Esophagus (tissue), 2 donors: Measurements from ENCODE around the gene WDR91. TPM values are rescaled to one million over a fixed set of nuclear protein-coding genes. Genes with fewer than 3 reads are reported as not detected.

ENCODE experiments used
- H3K27ac ChIP-seq, 2 donors: one replicate each; pipeline ENCODE4 v1.5.1; 2013; ENCODE audit warnings: low read depth in 2 of 2, mild to moderate bottlenecking in 2 of 2, inconsistent platforms in 1 of 2, low read length in 1 of 2, moderate library complexity in 1 of 2
- H3K27me3 ChIP-seq, 2 donors: one replicate each; pipeline ENCODE4 v1.6.1; 2013; ENCODE audit warnings: low read length in 2 of 2, control low read depth in 1 of 2, mild to moderate bottlenecking in 1 of 2; ENCODE audit not compliant: insufficient read depth in 2 of 2, control insufficient read depth in 1 of 2
- H3K36me3 ChIP-seq, 2 donors: one replicate each; pipeline ENCODE4 v1.6.1; 2013; ENCODE audit warnings: low read length in 1 of 2; ENCODE audit not compliant: control insufficient read depth in 2 of 2, insufficient read depth in 2 of 2
- H3K4me1 ChIP-seq, 2 donors: one replicate each; pipeline ENCODE4 v1.6.1; 2013; ENCODE audit warnings: low read length in 1 of 2; ENCODE audit not compliant: control insufficient read depth in 2 of 2, insufficient read depth in 2 of 2
- H3K4me3 ChIP-seq, 2 donors: one replicate each; pipeline ENCODE4 v1.5.1; 2013; ENCODE audit warnings: low read length in 2 of 2, mild to moderate bottlenecking in 2 of 2, low read depth in 1 of 2, moderate library complexity in 1 of 2
- H3K9me3 ChIP-seq, 2 donors: one replicate each; pipeline ENCODE4 v1.6.1; 2013; ENCODE audit warnings: mild to moderate bottlenecking in 2 of 2, low read depth in 1 of 2, low read length in 1 of 2, moderate library complexity in 1 of 2; ENCODE audit not compliant: control insufficient read depth in 2 of 2, insufficient read depth in 1 of 2
- WGBS, 2 donors: extraction: QIAGEN DNeasy Blood & Tissue Kit; methylation state at CpG; one replicate each; pipeline ENCODE4 v1.1.7; 2013; 5-methylcytosine and 5-hydroxymethylcytosine counted together
- polyA plus RNA-seq, 2 donors: library from polyadenylated mRNA; stranded (reverse); fragments of 200-250 nt; gene quantifications; one replicate each; pipeline ENCODE4 v1.2.3, GENCODE V29; 2013
- donor health status: healthy with polysubstance abuse.
- donor health status: Bipolar disorder and iron deficiency.

WDR91 gene
- polyA plus RNA-seq, result 10 to 100 TPM; 19.9 to 21.9 TPM

DNA sequence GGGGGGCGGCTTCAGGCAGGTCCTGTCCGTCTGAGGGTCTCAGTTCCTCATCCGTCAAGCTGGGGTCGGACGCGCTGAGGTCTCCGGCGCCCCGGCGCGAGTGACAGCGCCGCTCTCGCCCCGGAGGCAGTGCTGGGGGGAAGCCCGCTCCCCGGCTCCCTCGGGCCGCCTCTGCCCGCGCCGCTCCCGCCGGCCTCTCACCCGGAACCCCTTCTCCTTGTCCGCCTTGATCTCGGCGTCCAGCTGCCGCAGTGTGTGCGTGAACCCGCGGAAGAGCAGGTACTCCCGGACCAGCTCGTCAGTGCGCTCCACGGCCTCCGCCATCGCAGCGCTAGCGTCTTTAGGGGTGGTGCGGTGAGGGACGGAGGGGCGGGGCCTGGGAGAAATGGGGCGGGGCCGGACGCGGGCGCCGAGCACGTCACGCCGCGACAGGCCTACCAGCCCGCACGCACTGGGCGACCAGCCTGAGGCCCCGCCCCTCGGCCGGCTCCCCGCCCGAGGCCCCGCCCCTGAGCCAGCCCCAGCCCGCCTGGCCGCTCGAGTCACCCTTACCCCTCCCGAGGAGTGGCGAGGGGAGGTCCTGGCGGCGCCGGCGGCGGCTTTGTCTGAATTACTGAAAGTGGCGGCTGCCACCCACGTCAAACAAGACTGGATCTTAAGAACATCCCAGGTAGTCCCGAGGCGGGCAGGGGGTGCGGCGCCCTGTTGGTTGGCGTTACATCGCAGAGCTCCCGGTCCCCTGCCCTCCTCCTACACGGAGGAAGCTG lies at the start of gene WDR91:
Gene WDR91, minus strand, starts transcription at position 348 of the 767 bp plus-strand sequence. Its CDS starts 24 bp downstream, at position 324.
- Histone ChIP-seq H3K36me3 (no peaks in the 10 kb centered on the region), H3K27ac (peak within 1 kb of the TSS; percentile 95 to 97), H3K4me1 (peaks cover 5 to 24% of the 10 kb centered on the region in 2 donors), H3K27me3 (no peaks in the 10 kb centered on the region), H3K9me3 (no peaks in the 10 kb centered on the region), H3K4me3 (peak within 1 kb of the TSS; percentile 90 to 93)
- WGBS, 2 donors, result 0 to 1% methylated on average over 72 to 82 of the region's 82 CpGs

DNA sequence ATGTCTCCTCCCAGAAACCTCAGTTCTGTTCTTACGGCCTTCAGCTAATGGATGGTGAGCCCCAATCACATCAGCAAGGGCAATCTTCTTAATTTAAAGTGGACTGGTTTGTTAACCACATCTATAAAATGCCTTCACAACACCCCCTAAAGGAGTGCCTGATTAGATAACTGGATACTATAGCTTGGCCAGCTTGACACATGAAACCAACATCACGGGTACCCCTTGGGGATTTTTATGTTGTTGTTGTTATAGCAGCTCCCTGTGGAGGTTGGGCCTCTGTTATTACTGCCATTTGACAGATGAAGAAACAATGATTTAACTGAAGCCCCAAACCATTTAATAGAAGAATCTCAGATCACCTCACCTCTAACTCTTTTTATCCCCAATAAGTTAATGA lies 49.1 kb upstream of the WDR91 start:
- 76 to 88% methylated on average over 2 of the region's 2 CpGs for WGBS, 2 donors
- H3K36me3 ChIP-seq, result no peaks in the 10 kb centered on the region
- H3K9me3 ChIP-seq, result peaks cover 0 to 3% of the 10 kb centered on the region in 2 donors
- H3K4me3 ChIP-seq, result no peak overlapping the region
- peaks cover 0 to 2% of the 10 kb centered on the region in 2 donors for H3K4me1 ChIP-seq
- no peaks in the 10 kb centered on the region for H3K27me3 ChIP-seq
- H3K27ac ChIP-seq, result no peak overlapping the region

DNA sequence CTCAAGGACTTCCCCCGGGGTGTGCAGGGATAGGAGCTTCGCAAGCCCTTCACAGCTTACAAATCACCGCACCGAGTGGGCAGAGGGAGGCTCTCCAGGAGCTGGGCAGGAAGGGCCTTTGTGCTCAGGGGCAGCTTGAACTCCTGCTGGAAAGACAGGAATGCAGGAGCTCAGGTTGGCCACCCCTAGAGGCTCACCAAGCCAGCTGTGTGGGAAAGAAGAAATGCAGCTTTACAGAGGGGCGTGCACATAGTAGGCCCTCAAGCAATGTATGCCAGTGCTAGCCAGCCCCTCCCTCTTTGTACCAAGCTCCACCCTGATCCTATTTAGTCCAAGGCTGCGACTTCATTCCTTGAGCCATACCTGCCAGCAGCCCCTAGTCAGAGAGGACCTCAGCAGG lies 48.4 kb upstream of the WDR91 start:
- no peaks in the 10 kb centered on the region for H3K36me3 ChIP-seq
- WGBS, 2 donors, result 94 to 95% methylated on average over 6 of the region's 6 CpGs
- H3K9me3 ChIP-seq, result peaks cover 0 to 3% of the 10 kb centered on the region in 2 donors
- H3K4me3 ChIP-seq, result no peak overlapping the region
- H3K4me1 ChIP-seq, result peaks cover 0 to 2% of the 10 kb centered on the region in 2 donors
- no peaks in the 10 kb centered on the region for H3K27me3 ChIP-seq
- H3K27ac ChIP-seq, result no peak overlapping the region

DNA sequence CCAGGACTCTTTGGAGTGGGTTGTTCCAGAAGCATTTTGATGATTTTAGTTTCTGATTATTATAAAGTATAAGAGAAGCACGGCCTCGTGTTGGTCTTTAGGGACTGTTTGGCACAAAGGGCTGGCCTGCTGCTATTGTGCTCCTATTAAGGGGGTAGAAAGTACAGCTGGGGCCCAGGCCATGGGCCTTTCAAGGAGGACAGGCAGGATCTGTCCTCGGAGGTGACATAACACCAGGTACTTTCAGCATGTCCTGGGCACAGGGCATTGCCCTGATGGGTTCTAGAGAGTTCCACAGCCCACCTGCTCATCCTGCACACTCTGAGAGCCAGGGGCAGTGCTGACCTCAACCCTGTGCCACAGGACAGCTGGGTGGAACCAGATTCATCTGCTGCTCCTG lies 47.3 kb upstream of the WDR91 start:
- Histone ChIP-seq H3K27ac (no peak overlapping the region), H3K36me3 (no peaks in the 10 kb centered on the region), H3K4me1 (peaks cover 4 to 10% of the 10 kb centered on the region in 2 donors), H3K9me3 (peaks cover 0 to 3% of the 10 kb centered on the region in 2 donors), H3K27me3 (no peaks in the 10 kb centered on the region), H3K4me3 (no peak overlapping the region)
- WGBS, 2 donors, result 81 to 85% methylated on average over 3 of the region's 3 CpGs

DNA sequence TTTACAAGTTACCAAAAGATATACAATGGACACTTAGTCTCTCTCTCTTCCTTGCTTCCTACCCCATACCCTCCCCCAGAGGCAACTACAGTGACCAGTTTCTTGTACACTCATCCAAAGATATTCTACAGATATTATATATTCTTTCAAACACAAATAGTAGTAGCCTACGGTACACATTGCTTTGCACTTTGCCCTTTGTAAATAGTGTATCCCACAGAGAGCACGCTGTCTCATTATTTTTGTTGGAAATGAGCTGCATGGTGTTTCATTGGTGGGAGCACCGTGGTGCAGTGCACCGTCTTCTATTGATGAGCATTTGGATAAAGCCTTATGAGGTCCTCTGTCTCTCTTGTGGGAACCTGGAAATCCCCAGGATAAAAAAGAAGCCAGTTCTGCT lies 46.5 kb upstream of the WDR91 start:
- Histone ChIP-seq H3K27ac (no peak overlapping the region), H3K4me3 (no peak overlapping the region), H3K36me3 (no peaks in the 10 kb centered on the region), H3K4me1 (peaks cover 4 to 10% of the 10 kb centered on the region in 2 donors), H3K27me3 (no peaks in the 10 kb centered on the region), H3K9me3 (no peaks in the 10 kb centered on the region)
- WGBS, 2 donors, result 71 to 84% methylated on average over 4 of the region's 4 CpGs

DNA sequence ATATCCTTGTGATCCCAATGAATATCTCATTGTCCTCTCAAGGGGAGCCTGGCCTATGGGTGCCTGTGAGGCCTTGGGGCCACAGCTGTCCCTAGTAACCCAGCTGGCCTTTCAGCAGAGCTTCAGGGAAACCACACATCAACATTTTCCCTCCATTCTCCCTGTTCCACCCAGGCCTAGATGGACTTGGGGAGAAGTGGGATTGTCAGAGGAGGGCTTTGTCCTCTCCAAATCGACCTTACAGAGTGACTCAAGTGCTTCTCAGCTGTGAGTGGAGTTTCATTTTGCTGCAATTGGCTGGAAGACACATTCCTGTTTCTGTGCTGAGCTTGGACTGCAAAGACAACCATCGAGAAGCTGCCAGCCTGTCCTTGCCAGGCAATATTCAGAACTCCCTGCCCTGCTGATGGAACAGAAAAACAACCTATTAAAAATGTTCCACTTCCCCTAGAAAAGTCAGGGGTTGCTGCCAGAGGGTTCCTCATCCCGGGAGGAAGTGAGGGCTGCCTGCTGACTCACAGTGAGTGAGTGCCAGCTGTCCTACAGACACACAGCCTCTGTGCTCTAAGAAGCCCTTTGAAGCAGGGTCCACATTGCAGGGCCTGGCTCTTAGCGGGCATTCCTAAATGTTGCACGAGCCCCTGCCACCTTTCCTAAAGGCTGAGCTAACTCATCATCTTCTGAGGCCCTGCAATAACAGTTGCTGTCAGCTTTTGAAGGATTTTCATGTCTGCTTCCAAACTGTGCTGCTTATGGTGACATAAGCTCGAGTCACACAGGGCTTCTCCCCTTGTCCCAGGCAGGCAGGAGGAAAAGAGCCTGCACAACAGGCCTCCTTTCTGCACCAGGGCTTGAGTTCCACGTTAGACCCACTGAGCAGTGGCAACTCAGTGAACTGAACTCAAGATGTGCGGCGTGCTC lies 42.8 kb upstream of the WDR91 start:
- peak overlapping the region; percentile 42 to 83 for H3K27ac ChIP-seq
- no peak overlapping the region for H3K4me3 ChIP-seq
- no peaks in the 10 kb centered on the region for H3K9me3 ChIP-seq
- H3K27me3 ChIP-seq, result no peaks in the 10 kb centered on the region
- no peaks in the 10 kb centered on the region for H3K36me3 ChIP-seq
- peaks cover 2 to 10% of the 10 kb centered on the region in 2 donors for H3K4me1 ChIP-seq
- WGBS, 2 donors, result 30 to 38% methylated on average over 9 of the region's 9 CpGs

DNA sequence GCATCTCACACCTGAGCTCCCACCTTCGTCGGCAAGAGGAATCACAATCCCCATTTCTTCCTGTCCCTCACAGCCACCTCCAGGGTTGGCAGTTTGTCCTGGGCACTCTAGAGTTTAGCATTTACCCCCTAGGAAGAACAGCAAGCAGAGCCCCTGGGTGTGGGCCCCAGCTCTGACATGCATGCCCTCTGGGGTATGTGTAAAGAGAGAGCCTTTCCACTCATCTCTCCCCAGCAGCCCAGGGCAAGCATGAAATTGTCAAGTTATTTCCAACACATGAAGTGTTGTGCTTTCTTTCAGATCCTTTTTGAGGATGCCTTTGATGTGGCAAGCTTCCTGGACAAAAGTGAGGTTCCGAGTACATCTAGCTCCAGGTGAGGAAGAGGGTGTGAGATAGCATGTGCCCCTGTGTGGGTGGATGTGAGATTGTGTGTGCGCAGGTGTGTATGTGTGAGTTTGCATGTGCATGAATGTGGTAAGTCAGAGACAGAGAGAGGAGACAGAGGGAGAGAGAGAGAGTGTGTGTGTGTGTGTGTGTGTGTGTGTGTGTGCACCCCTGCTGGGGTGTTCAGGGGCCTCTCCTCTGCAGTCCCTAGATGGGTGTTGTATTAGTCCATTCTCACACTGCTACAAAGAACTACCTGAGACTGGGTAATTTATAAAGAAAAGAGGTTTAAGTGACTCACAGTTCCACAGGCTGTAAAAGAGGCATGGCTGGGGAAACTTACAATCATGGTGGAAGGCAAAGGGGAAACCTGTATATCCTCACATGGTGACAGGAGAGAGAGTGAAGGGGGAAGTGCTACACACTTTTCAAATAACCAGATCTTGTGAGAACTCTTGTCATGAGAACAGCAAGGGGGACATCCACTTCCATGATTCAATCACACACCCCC lies 40.4 kb upstream of the WDR91 start:
- no peaks in the 10 kb centered on the region for H3K9me3 ChIP-seq
- H3K27me3 ChIP-seq, result no peaks in the 10 kb centered on the region
- no peak overlapping the region for H3K27ac ChIP-seq
- H3K36me3 ChIP-seq, result no peaks in the 10 kb centered on the region
- peaks cover 2 to 10% of the 10 kb centered on the region in 2 donors for H3K4me1 ChIP-seq
- H3K4me3 ChIP-seq, result no peak overlapping the region
- WGBS, 2 donors, result 82 to 84% methylated on average over 4 of the region's 4 CpGs

DNA sequence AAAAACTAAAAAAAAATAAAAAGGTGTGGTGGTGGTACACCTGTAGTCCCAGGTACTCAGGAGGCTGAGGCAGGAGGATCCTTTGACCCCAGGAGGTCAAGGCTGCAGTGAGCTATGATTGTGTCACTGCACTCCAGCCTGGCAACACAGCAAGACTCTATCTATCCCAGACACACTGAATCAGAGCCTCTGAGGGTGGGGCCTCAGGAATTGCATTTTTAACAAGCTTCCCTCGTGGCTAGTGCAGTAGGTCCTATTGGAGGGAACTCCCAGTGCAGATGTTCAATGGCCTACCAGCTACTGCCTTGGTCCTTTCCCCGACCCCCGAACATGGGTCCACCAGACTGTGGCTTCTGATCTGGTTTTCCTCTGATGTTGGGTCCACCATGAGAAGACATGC lies 37.2 kb upstream of the WDR91 start:
- WGBS, 2 donors, result 89 to 90% methylated on average over 3 of the region's 3 CpGs
- H3K9me3 ChIP-seq, result no peaks in the 10 kb centered on the region
- no peak overlapping the region for H3K4me3 ChIP-seq
- no peaks in the 10 kb centered on the region for H3K36me3 ChIP-seq
- H3K27me3 ChIP-seq, result no peaks in the 10 kb centered on the region
- H3K4me1 ChIP-seq, result no peaks in the 10 kb centered on the region
- no peak overlapping the region for H3K27ac ChIP-seq
